ENCODE measurements around the gene PSMG4.

DNA sequence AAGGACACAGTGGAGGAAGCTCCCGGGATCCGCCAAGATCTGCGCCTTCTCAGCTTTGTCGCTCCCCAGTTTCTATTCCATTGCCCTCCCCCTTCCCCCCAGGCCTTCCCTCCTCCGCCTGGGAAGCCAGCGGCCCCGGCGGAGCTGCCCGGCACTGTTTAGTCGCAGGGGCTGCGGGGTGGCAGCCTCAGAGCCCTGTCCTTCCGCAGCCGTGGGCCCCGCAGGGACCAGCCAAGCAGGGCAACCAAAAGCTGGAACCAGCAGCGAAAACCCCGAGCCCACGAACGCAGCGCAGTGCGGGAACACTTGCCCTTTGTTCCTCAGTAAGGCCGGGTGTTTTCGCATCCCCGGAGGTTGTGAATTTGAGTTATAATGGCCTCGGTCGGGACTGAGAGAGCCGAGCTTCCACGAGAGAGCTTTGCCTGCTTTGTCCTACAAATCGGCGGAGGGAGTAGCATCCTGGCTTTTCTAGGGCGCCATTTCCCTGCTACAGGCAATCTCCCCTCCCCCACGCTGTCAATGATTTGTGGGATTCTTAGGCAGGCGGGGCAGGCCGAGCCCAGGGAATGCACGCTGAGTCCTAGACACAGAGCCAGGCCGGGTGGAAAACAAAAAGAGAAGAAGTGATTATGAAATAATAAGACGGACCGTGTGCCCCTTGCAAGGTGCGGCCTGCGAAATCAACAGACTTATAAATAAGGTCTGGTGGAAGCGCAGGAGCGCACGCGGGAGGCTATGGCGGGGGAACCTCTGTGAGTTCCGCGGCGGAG is 27.3 kb upstream of the PSMG4 start:
- no peak for TF ChIP-seq TAF1 (IDR thresholded peaks at IDR 0.05; ENCODE audit: borderline replicate concordance, insufficient read depth, low read length)
- TF ChIP-seq, protein P1, sequence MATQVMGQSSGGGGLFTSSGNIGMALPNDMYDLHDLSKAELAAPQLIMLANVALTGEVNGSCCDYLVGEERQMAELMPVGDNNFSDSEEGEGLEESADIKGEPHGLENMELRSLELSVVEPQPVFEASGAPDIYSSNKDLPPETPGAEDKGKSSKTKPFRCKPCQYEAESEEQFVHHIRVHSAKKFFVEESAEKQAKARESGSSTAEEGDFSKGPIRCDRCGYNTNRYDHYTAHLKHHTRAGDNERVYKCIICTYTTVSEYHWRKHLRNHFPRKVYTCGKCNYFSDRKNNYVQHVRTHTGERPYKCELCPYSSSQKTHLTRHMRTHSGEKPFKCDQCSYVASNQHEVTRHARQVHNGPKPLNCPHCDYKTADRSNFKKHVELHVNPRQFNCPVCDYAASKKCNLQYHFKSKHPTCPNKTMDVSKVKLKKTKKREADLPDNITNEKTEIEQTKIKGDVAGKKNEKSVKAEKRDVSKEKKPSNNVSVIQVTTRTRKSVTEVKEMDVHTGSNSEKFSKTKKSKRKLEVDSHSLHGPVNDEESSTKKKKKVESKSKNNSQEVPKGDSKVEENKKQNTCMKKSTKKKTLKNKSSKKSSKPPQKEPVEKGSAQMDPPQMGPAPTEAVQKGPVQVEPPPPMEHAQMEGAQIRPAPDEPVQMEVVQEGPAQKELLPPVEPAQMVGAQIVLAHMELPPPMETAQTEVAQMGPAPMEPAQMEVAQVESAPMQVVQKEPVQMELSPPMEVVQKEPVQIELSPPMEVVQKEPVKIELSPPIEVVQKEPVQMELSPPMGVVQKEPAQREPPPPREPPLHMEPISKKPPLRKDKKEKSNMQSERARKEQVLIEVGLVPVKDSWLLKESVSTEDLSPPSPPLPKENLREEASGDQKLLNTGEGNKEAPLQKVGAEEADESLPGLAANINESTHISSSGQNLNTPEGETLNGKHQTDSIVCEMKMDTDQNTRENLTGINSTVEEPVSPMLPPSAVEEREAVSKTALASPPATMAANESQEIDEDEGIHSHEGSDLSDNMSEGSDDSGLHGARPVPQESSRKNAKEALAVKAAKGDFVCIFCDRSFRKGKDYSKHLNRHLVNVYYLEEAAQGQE (IDR thresholded peaks at IDR 0.05; ENCODE audit: insufficient read depth in 1 of 2, low read depth in 2 of 2, low read length in 2 of 2) = no peak
- no peak for TF ChIP-seq POLR2AphosphoS5 (IDR thresholded peaks at IDR 0.05; ENCODE audit: low read depth, low read length)
- TF ChIP-seq SIN3A (IDR thresholded peaks at IDR 0.05; ENCODE audit: borderline replicate concordance, insufficient read depth, low read length) = no peak

Measured in PFSK-1 (cell line).